Measurements from ENCODE around the gene MREG. TPM values are rescaled to one million over a fixed set of nuclear protein-coding genes. Genes with fewer than 3 reads are reported as not detected.

Gene MREG
- total and polyA plus RNA-seq, 9 donors = 0.85 to 5.4 (median 2.1) TPM

DNA sequence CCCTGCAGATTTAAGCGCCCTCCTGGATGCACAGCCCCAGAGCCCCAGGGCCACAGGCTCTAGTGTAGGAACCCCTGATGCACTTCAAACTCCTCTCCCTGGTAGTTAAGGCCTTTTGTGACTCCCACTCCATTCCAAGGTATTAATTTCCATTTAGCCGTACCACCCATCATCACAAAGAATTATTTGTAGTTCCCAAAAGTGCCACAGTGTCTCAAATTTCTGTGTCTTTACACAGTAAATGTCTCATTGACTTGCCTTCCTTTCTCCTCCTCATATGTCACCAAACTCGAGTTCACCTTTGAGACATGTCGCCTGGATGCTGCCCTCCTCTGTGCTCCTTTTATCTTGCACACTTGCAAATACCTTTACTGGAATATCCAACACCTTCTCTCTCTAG is 42.3 kb upstream of the MREG start:
- intact Hi-C loops (cut with DNase I) = no loop called here
- H3K36me3 ChIP-seq = no peaks in the 10 kb centered on the region
- no peak overlapping the region for H3K4me3 ChIP-seq
- H3K27me3 ChIP-seq = no peaks in the 10 kb centered on the region
- DNase-seq = no peak
- no peak overlapping the region for H3K27ac ChIP-seq
- H3K9me3 ChIP-seq = no peaks in the 10 kb centered on the region
- no peaks in the 10 kb centered on the region for H3K4me1 ChIP-seq (ENCODE audit: insufficient read depth)
- TF ChIP-seq POLR2A (IDR thresholded peaks at IDR 0.05) (no peak), EP300 (IDR thresholded peaks at IDR 0.05) (no peak)
- TF ChIP-seq, protein P1, sequence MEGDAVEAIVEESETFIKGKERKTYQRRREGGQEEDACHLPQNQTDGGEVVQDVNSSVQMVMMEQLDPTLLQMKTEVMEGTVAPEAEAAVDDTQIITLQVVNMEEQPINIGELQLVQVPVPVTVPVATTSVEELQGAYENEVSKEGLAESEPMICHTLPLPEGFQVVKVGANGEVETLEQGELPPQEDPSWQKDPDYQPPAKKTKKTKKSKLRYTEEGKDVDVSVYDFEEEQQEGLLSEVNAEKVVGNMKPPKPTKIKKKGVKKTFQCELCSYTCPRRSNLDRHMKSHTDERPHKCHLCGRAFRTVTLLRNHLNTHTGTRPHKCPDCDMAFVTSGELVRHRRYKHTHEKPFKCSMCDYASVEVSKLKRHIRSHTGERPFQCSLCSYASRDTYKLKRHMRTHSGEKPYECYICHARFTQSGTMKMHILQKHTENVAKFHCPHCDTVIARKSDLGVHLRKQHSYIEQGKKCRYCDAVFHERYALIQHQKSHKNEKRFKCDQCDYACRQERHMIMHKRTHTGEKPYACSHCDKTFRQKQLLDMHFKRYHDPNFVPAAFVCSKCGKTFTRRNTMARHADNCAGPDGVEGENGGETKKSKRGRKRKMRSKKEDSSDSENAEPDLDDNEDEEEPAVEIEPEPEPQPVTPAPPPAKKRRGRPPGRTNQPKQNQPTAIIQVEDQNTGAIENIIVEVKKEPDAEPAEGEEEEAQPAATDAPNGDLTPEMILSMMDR (IDR thresholded peaks at IDR 0.05) = no peak
- WGBS, 3 donors = 87 to 93% (median 90%) methylated on average over 4 of the region's 4 CpGs

DNA sequence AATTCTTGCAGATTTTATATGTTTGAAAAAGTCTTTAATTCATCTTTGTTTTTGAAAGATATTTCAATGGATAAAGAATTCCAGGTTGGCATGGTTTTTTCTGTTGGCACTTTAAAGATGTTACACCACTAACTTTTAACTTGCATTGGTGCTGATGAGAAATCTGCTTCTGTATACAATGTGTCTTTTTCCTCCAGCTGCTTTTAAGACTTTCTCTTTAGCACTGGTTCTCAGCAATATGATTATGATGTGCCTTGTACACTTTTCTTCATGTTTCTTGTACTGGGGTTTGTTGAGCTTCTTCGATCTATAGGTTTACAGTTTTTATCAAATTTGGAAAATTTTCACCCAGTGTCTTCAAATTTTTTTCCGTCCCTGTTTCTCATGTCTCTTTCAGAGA is 39.1 kb upstream of the MREG start:
- H3K9me3 ChIP-seq = no peaks in the 10 kb centered on the region
- no peak for DNase-seq
- WGBS, 3 donors = 94 to 99% (median 96%) methylated on average over 2 of the region's 2 CpGs
- TF ChIP-seq POLR2A (IDR thresholded peaks at IDR 0.05) (no peak), EP300 (IDR thresholded peaks at IDR 0.05) (no peak)
- TF ChIP-seq, protein P1 (IDR thresholded peaks at IDR 0.05) = no peak
- H3K4me3 ChIP-seq = no peak overlapping the region
- no peaks in the 10 kb centered on the region for H3K27me3 ChIP-seq
- intact Hi-C loops (cut with DNase I) = no loop called here
- H3K27ac ChIP-seq = no peak overlapping the region
- no peaks in the 10 kb centered on the region for H3K4me1 ChIP-seq (ENCODE audit: insufficient read depth)
- no peaks in the 10 kb centered on the region for H3K36me3 ChIP-seq

DNA sequence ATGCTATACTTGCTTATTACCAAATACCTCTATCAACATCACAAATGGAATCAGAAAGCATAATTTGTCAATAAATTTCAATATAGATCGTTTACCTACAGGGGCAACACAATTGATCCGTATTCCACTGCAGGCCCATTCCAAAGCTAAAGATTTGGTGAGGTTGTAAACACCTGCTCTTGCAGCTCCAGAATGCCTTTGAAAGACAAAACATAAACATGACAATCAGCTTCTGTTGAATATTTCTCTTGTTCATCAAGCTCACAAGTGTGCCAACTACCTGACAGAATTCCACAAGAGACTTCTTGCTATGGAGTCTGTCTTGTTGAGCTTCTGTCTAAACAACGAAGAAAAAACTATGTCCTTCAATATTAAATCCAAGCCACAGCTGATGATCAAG is 38.0 kb upstream of the MREG start:
- intact Hi-C loops (cut with DNase I) = no loop called here
- no peak overlapping the region for H3K4me3 ChIP-seq

DNA sequence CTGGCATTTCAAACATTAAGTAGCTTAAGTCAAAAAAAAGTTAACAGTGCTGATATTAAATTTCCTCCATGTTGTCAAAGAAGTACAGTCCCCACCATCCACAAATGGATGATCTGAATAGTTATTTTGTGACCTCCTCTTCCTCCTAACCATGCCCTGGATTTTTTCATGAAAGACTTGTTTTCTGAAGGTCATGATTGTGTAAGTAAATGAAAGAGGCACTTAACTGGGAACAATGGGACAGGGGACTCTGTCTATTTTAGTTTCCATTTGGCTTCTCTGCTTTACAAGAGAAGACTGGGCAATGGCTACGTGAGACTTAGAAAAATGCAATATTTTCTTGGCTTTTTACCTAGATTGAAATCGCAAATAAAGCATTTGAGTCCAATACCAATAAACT is 36.1 kb upstream of the MREG start:
- DNase-seq = no peak
- TF ChIP-seq, protein P1 (IDR thresholded peaks at IDR 0.05) = no peak
- TF ChIP-seq POLR2A (IDR thresholded peaks at IDR 0.05) (no peak), EP300 (IDR thresholded peaks at IDR 0.05) (no peak)
- WGBS, 3 donors = 83 to 91% (median 86%) methylated on average over 2 of the region's 2 CpGs
- Histone ChIP-seq H3K4me3 (no peak overlapping the region), H3K4me1 (ENCODE audit: insufficient read depth) (no peaks in the 10 kb centered on the region), H3K27me3 (no peaks in the 10 kb centered on the region), H3K9me3 (no peaks in the 10 kb centered on the region), H3K27ac (no peak overlapping the region), H3K36me3 (no peaks in the 10 kb centered on the region)
- intact Hi-C loops (cut with DNase I) = no loop called here

More for the DNA sequence above, 38.0 kb upstream of the MREG start:
- Histone ChIP-seq H3K27me3 (no peaks in the 10 kb centered on the region), H3K9me3 (no peaks in the 10 kb centered on the region), H3K27ac (no peak overlapping the region), H3K36me3 (no peaks in the 10 kb centered on the region), H3K4me1 (ENCODE audit: insufficient read depth) (no peaks in the 10 kb centered on the region)
- TF ChIP-seq, protein P1 (IDR thresholded peaks at IDR 0.05) = no peak
- TF ChIP-seq EP300 (IDR thresholded peaks at IDR 0.05) (no peak), POLR2A (IDR thresholded peaks at IDR 0.05) (no peak)
- WGBS, 3 donors = 87 to 92% (median 92%) methylated on average over 3 of the region's 3 CpGs
- DNase-seq = no peak

DNA sequence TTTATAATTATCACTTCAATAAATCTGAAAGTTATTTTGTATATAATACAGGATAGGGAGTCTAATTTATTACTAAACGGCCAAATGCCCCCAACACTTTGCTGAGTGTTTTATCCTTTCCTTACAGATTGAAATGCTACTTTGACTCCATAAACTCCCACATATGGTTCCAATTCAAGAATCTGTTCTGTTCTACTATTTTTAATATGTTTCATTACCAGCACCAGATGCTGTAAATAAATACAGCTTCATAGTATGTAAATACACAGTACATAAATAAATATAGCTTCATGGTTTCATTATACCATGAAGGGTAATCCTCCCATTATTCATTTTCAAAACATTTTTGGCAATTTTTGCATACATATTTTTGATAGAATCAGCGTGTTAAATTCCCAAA is 34.0 kb upstream of the MREG start:
- Histone ChIP-seq H3K27ac (no peak overlapping the region), H3K9me3 (no peaks in the 10 kb centered on the region), H3K4me3 (no peak overlapping the region), H3K27me3 (no peaks in the 10 kb centered on the region), H3K36me3 (no peaks in the 10 kb centered on the region), H3K4me1 (ENCODE audit: insufficient read depth) (no peaks in the 10 kb centered on the region)
- TF ChIP-seq, protein P1 (IDR thresholded peaks at IDR 0.05) = no peak
- TF ChIP-seq POLR2A (IDR thresholded peaks at IDR 0.05) (no peak), EP300 (IDR thresholded peaks at IDR 0.05) (no peak)
- 70 to 80% (median 70%) methylated on average over 2 of the region's 2 CpGs for WGBS, 3 donors
- DNase-seq = no peak
- intact Hi-C loops (cut with DNase I) = no loop called here
